PC-3 (cell line): ENCODE measurements around the gene TGFB3. TPM values are rescaled to one million over a fixed set of nuclear protein-coding genes. Genes with fewer than 3 reads are reported as not detected.

Experiments used
- ATAC-seq: fragments of 200-7000 bp; cut with Tn5 transposase; 2 replicates; pipeline ENCODE4 v1.9.1; 2020; ENCODE audit warnings: mild to moderate bottlenecking, moderate library complexity
- Bru-seq: library from RNA; stranded (reverse); fragments of 400-500 nt; gene quantifications from one replicate; lab custom pipeline; 2021; lab: Mats Ljungman, UMichigan
- BruChase-seq, 2 experiments: library from RNA; stranded (reverse); fragments of 400-500 nt; gene quantifications; one replicate each; lab custom pipeline; 2021; lab: Mats Ljungman, UMichigan
- BruUV-seq: library from RNA; stranded (reverse); fragments of 400-500 nt; replicated peaks from 2 replicates; lab custom pipeline; 2021; lab: Mats Ljungman, UMichigan
- CTCF ChIA-PET: fragments of 300-600 bp; sonication (Branson Sonifier 250); formaldehyde crosslinking; loops from one replicate; lab custom pipeline; 2022; ENCODE audit warnings: antibody characterized with exemption; lab: Charles Lee
- POLR2A ChIA-PET: fragments of 300-600 bp; sonication (Branson Sonifier 250); formaldehyde crosslinking; loops from one replicate; lab custom pipeline; 2022; ENCODE audit warnings: antibody characterized with exemption; ENCODE audit not compliant: unreplicated experiment; lab: Charles Lee
- DNase-seq: peaks from one replicate; pipeline ENCODE4 v3.0.0-alpha.2; 2015
- H2AFZ ChIP-seq: fragments of 300-600 bp; sonication (generic); 2 replicates; pipeline ENCODE4 v1.6.0; 2016; ENCODE audit warnings: antibody characterized with exemption, low read length
- H3F3A ChIP-seq: fragments of 300-600 bp; sonication (generic); one replicate; pipeline ENCODE4 v1.6.0; 2017; ENCODE audit warnings: antibody characterized with exemption, low read length, control low read depth, mild to moderate bottlenecking; ENCODE audit not compliant: unreplicated experiment
- H3K27ac ChIP-seq: fragments of 300-600 bp; sonication (generic); 2 replicates; pipeline ENCODE4 v1.5.1; 2016; ENCODE audit warnings: mild to moderate bottlenecking, low read length
- H3K27me3 ChIP-seq: fragments of 300-600 bp; sonication (generic); 2 replicates; pipeline ENCODE4 v1.6.1; 2016; ENCODE audit warnings: low read length, mixed read lengths
- H3K36me3 ChIP-seq: fragments of 300-600 bp; sonication (generic); 2 replicates; pipeline ENCODE4 v1.6.1; 2016; ENCODE audit warnings: low read depth, mixed run types, low read length, mixed read lengths
- H3K4me1 ChIP-seq: fragments of 300-600 bp; sonication (generic); 2 replicates; pipeline ENCODE4 v1.5.1; 2016; ENCODE audit warnings: low read length; ENCODE audit not compliant: insufficient read depth
- H3K4me2 ChIP-seq: fragments of 300-600 bp; sonication (generic); 2 replicates; pipeline ENCODE4 v1.6.0; 2016; ENCODE audit warnings: low read length
- H3K4me3 ChIP-seq: fragments of 300-600 bp; sonication (generic); 2 replicates; pipeline ENCODE4 v1.5.1; 2016; ENCODE audit warnings: mild to moderate bottlenecking, low read length, mixed read lengths
- H3K79me2 ChIP-seq: fragments of 300-600 bp; sonication (generic); 2 replicates; pipeline ENCODE4 v1.6.1; 2017; ENCODE audit warnings: low read length, mixed read lengths
- H3K9ac ChIP-seq: fragments of 300-600 bp; sonication (generic); 2 replicates; pipeline ENCODE4 v1.6.0; 2016; ENCODE audit warnings: mild to moderate bottlenecking, low read length
- H3K9me2 ChIP-seq: fragments of 300-600 bp; sonication (generic); replicated peaks from 2 replicates; pipeline ENCODE4 v1.6.1; 2016; ENCODE audit warnings: mixed run types, low read length, mixed read lengths
- H3K9me3 ChIP-seq: fragments of 300-600 bp; sonication (generic); 2 replicates; pipeline ENCODE4 v1.6.1; 2016; ENCODE audit warnings: low read length, mixed read lengths
- H4K20me1 ChIP-seq: fragments of 300-600 bp; sonication (generic); 2 replicates; pipeline ENCODE4 v1.6.1; 2016; ENCODE audit warnings: low read length, mixed read lengths
- CTCF ChIP-seq: fragments of 300-600 bp; sonication (generic); conservative IDR thresholded peaks from 2 replicates; pipeline ENCODE4 v1.5.1; 2017; ENCODE audit warnings: antibody characterized with exemption, low read depth, mild to moderate bottlenecking, low read length
- EZH2 ChIP-seq: fragments of 300-600 bp; sonication (generic); IDR thresholded peaks from one replicate; pipeline ENCODE4 v1.6.1; 2017; ENCODE audit warnings: antibody characterized with exemption, mild to moderate bottlenecking, low read length; ENCODE audit not compliant: unreplicated experiment
- EZH2phosphoT487 ChIP-seq: fragments of 300-600 bp; sonication (generic); IDR thresholded peaks from 2 replicates; pipeline ENCODE4 v1.6.1; 2018; ENCODE audit warnings: mild to moderate bottlenecking, antibody characterized with exemption, low read length, borderline replicate concordance
- intact Hi-C: fragments of 100-400 bp; cut with micrococcal nuclease; formaldehyde crosslinking; loops from 2 replicates; pipeline ENCODE4 v1.9.0; 2023
- long read RNA-seq: library from polyadenylated mRNA; unstranded; transcript quantifications from one replicate; pipeline ENCODE4 v2.0.0, GENCODE V29; 2021; ENCODE audit not compliant: unreplicated experiment
- total RNA-seq: library from RNA; depleted of rRNA; stranded (reverse); fragments of >200 nt; gene quantifications from 2 replicates; pipeline ENCODE4 v1.2.3, GENCODE V29; 2014; rRNA removed

The TGFB3 gene
- total RNA-seq: 10.2 and 15.5 TPM in 2 replicates
- Bru-seq, nascent RNA: percentile 41 among the genes with signal in this experiment
- BruChase-seq, experiment 1, labeled RNA remaining after a 6-hour chase: percentile 52 among the genes with signal in this experiment
- BruChase-seq, experiment 2, labeled RNA remaining after a 2-hour chase: percentile 44 among the genes with signal in this experiment
- long read RNA-seq, transcript TGFB3-201 (7 exons, 2,522 nt): major isoform, 17 of 21 reads
- long read RNA-seq, partial matches to known transcripts: 0 of 21 reads
- long read RNA-seq, other reads (novel, unspliced or antisense): 4 of 21 reads

- H2AFZ ChIP-seq: peak within 1 kb of the TSS; percentile 99
- ChIA-PET POLR2A (interaction anchor here (0.6 kb wide), 1 partner anchor 325 kb away, joined by 3 read pairs; no protein-coding TSS in a partner anchor), CTCF (interaction anchor here (0.6 to 3.1 kb wide), 8 partner anchors 75 to 273 kb away, joined by 3 to 42 read pairs (median 20); no protein-coding TSS in a partner anchor)
- peak within 1 kb of the TSS; percentile 96 for H3K4me3 ChIP-seq
- H3K36me3 ChIP-seq: no peaks in the 10 kb centered on the region
- no peaks in the 10 kb centered on the region for H3K9me2 ChIP-seq
- peaks cover 43% of the 10 kb centered on the region for H3K4me1 ChIP-seq
- H3K4me2 ChIP-seq: peak within 1 kb of the TSS; percentile 99
- peak within 1 kb of the TSS; percentile 85 for H3K27ac ChIP-seq
- BruUV-seq: TSS peak; percentile 83
- no peaks in the 10 kb centered on the region for H3F3A ChIP-seq
- peak; percentile 19; the same call in 1 of the 2 replicates for TF ChIP-seq CTCF
- no peak for TF ChIP-seq EZH2
- peak within 1 kb of the TSS; percentile 96 for H3K9ac ChIP-seq
- H3K27me3 ChIP-seq: no peaks in the 10 kb centered on the region
- H4K20me1 ChIP-seq: no peaks in the 10 kb centered on the region
- intact Hi-C loops: loop anchor here (1.0 to 2.0 kb wide), 5 partner anchors 149 to 405 kb away; partner anchors contain the start of gene TTLL5
- peak; percentile 59 for ATAC-seq
- peaks cover 24% of the 10 kb centered on the region; the same call in 1 of the 2 replicates for H3K79me2 ChIP-seq
- no peaks in the 10 kb centered on the region for H3K9me3 ChIP-seq
- peak; percentile 84 for DNase-seq
These were observed at the start of gene TGFB3 for GRCh38 chr14:75981426-75982265. TGFB3 (minus strand) TSS chr14:75981995; CDS start chr14:75980893, 1,102 bp downstream.

GRCh38 chr14:76024211-76024907, 42.6 kb upstream of the TGFB3 start:
- no peaks in the 10 kb centered on the region for H3F3A ChIP-seq
- POLR2A ChIA-PET: no interaction called here
- BruUV-seq: no TSS peak
- CTCF ChIA-PET: no interaction called here
- H3K27me3 ChIP-seq: no peaks in the 10 kb centered on the region
- no peak for DNase-seq
- no peak overlapping the region for H3K9ac ChIP-seq
- H3K27ac ChIP-seq: no peak overlapping the region
- H3K4me2 ChIP-seq: no peak overlapping the region
- no peak for TF ChIP-seq CTCF
- no peak for TF ChIP-seq EZH2phosphoT487
- no peak for TF ChIP-seq EZH2
- H2AFZ ChIP-seq: no peak overlapping the region
- H3K9me3 ChIP-seq: no peaks in the 10 kb centered on the region; the same call in 1 of the 2 replicates
- ATAC-seq: no peak
- no peaks in the 10 kb centered on the region for H3K9me2 ChIP-seq
- no peaks in the 10 kb centered on the region for H3K4me1 ChIP-seq
- intact Hi-C loops: no loop called here
- peaks cover 5% of the 10 kb centered on the region for H3K36me3 ChIP-seq
- no peaks in the 10 kb centered on the region for H4K20me1 ChIP-seq
- no peaks in the 10 kb centered on the region for H3K79me2 ChIP-seq
- no peak overlapping the region for H3K4me3 ChIP-seq
